Activated CD8-positive, alpha-beta T cell treated with anti-CD3 and anti-CD28 coated beads, Interleukin-2, amount 10 ng/mL, durations not matched to agents 7 days and 5 days (primary cell): ENCODE results near the gene IL18R1. TPM values are rescaled to one million over a fixed set of nuclear protein-coding genes. Genes with fewer than 3 reads are reported as not detected.

ENCODE experiments used
- ATAC-seq: fragments of 150-1000 bp; cut with Tn5 transposase; one replicate; pipeline ENCODE4 v1.10.0; 2021; ENCODE audit warnings: moderate library complexity
- CTCF ChIA-PET: fragments of 350-600 bp; sonication (Branson Sonifier 250); formaldehyde crosslinking; loops from one replicate; lab custom pipeline; 2021; ENCODE audit warnings: antibody characterized with exemption; lab: Charles Lee
- POLR2A ChIA-PET: fragments of 350-600 bp; sonication (Branson Sonifier 250); formaldehyde crosslinking; loops from one replicate; lab custom pipeline; 2021; ENCODE audit warnings: antibody characterized with exemption; lab: Charles Lee
- DNase-seq: peaks from one replicate; pipeline ENCODE4 v3.0.0-alpha.2; 2020
- H3K27ac Mint-ChIP-seq: one replicate; pipeline ENCODE4 v1.8.0; 2021; ENCODE audit warnings: mild to moderate bottlenecking, mixed read lengths
- H3K27me3 Mint-ChIP-seq: one replicate; pipeline ENCODE4 v1.8.0; 2021; ENCODE audit warnings: low read depth, mixed read lengths
- H3K36me3 Mint-ChIP-seq: one replicate; pipeline ENCODE4 v1.8.0; 2021; ENCODE audit warnings: low read depth, mixed read lengths
- H3K4me1 Mint-ChIP-seq: one replicate; pipeline ENCODE4 v1.8.0; 2021; ENCODE audit warnings: low read depth, mixed read lengths
- H3K4me3 Mint-ChIP-seq: one replicate; pipeline ENCODE4 v1.8.0; 2021; ENCODE audit warnings: mild to moderate bottlenecking, mixed read lengths
- H3K9me3 Mint-ChIP-seq: one replicate; pipeline ENCODE4 v1.8.0; 2022; ENCODE audit warnings: mixed read lengths; ENCODE audit not compliant: insufficient read depth
- total RNA-seq, 2 experiments: library from RNA; stranded (reverse); gene quantifications; one replicate each; pipeline ENCODE4 v1.2.3, GENCODE V29; 2021

Gene IL18R1
- total RNA-seq, 2 experiments from 2014 or later, result 50.2 to 53.1 TPM

GRCh38 chr2:102367331-102367971 is 11.9 kb downstream of the IL18R1 start:
- peak; percentile 80 for ATAC-seq
- ChIA-PET POLR2A (interaction anchor here (0.7 to 1.0 kb wide), 3 partner anchors 8 to 51 kb away, joined by 3 to 4 read pairs (median 3); no protein-coding TSS in a partner anchor), CTCF (interaction anchor here (0.6 to 3.0 kb wide), 9 partner anchors 11 to 1353 kb away, joined by 3 to 16 read pairs (median 3); partner anchors contain the start of gene IL18R1)
- H3K36me3 Mint-ChIP-seq, result peaks cover 97% of the 10 kb centered on the region
- no peaks in the 10 kb centered on the region for H3K27me3 Mint-ChIP-seq
- H3K4me1 Mint-ChIP-seq, result peaks cover 55% of the 10 kb centered on the region
- peaks cover 33% of the 10 kb centered on the region for H3K9me3 Mint-ChIP-seq
- DNase-seq, result peak; percentile 50
- H3K27ac Mint-ChIP-seq, result peak overlapping the region; percentile 88
- H3K4me3 Mint-ChIP-seq, result peak overlapping the region; percentile 54

GRCh38 chr2:102368461-102369109 is 13.0 kb downstream of the IL18R1 start:
- POLR2A ChIA-PET, result interaction anchor here (0.7 kb wide), 1 partner anchor 50 kb away, joined by 3 read pairs; no protein-coding TSS in a partner anchor

GRCh38 chr2:102369866-102370265 is 14.3 kb downstream of the IL18R1 start:
- ATAC-seq, result no peak
- no peak for DNase-seq
- POLR2A ChIA-PET, result no interaction called here
- peaks cover 53% of the 10 kb centered on the region for H3K4me1 Mint-ChIP-seq
- CTCF ChIA-PET, result interaction anchor here (0.9 to 3.0 kb wide), 2 partner anchors 68 to 73 kb away, joined by 3 to 16 read pairs; no protein-coding TSS in a partner anchor
- peaks cover 26% of the 10 kb centered on the region for H3K9me3 Mint-ChIP-seq
- no peak overlapping the region for H3K4me3 Mint-ChIP-seq
- H3K27me3 Mint-ChIP-seq, result no peaks in the 10 kb centered on the region
- peaks cover 97% of the 10 kb centered on the region for H3K36me3 Mint-ChIP-seq
- peak overlapping the region; percentile 45 for H3K27ac Mint-ChIP-seq

More at GRCh38 chr2:102368461-102369109, 13.0 kb downstream of the IL18R1 start:
- Mint-ChIP-seq H3K36me3 (peaks cover 97% of the 10 kb centered on the region), H3K27me3 (no peaks in the 10 kb centered on the region), H3K4me3 (no peak overlapping the region), H3K4me1 (peaks cover 55% of the 10 kb centered on the region), H3K9me3 (peaks cover 24% of the 10 kb centered on the region), H3K27ac (peak overlapping the region; percentile 88)
- CTCF ChIA-PET, result interaction anchor here (0.9 to 3.0 kb wide), 8 partner anchors 9 to 128 kb away, joined by 3 to 16 read pairs (median 4); partner anchors contain the start of gene IL18R1
- no peak for DNase-seq
- ATAC-seq, result peak; percentile 15

GRCh38 chr2:102376052-102376591 is 20.5 kb downstream of the IL18R1 start:
- DNase-seq (no peak), ATAC-seq (no peak)
- Mint-ChIP-seq H3K27ac (peak overlapping the region; percentile 12), H3K36me3 (peaks cover 90% of the 10 kb centered on the region), H3K27me3 (no peaks in the 10 kb centered on the region), H3K4me1 (peaks cover 7% of the 10 kb centered on the region), H3K9me3 (peaks cover 26% of the 10 kb centered on the region), H3K4me3 (no peak overlapping the region)
- ChIA-PET POLR2A (interaction anchor here (0.7 kb wide), 1 partner anchor 18 kb away, joined by 3 read pairs; no protein-coding TSS in a partner anchor), CTCF (interaction anchor here (1.3 kb wide), 1 partner anchor 122 kb away, joined by 4 read pairs; no protein-coding TSS in a partner anchor)

GRCh38 chr2:102383722-102384121 is 28.1 kb downstream of the IL18R1 start:
- H3K4me3 Mint-ChIP-seq, result no peak overlapping the region
- POLR2A ChIA-PET, result no interaction called here
- H3K9me3 Mint-ChIP-seq, result peaks cover 25% of the 10 kb centered on the region
- no peak overlapping the region for H3K27ac Mint-ChIP-seq
- H3K4me1 Mint-ChIP-seq, result peaks cover 3% of the 10 kb centered on the region
- ATAC-seq, result no peak
- CTCF ChIA-PET, result interaction anchor here (1.1 to 1.5 kb wide), 5 partner anchors 36 to 130 kb away, joined by 3 read pairs; no protein-coding TSS in a partner anchor
- H3K27me3 Mint-ChIP-seq, result no peaks in the 10 kb centered on the region
- DNase-seq, result no peak
- peaks cover 93% of the 10 kb centered on the region for H3K36me3 Mint-ChIP-seq

- DNase-seq (no peak), ATAC-seq (no peak)
- CTCF ChIA-PET, result interaction anchor here (0.8 to 1.2 kb wide), 2 partner anchors 45 to 145 kb away, joined by 3 read pairs; no protein-coding TSS in a partner anchor
- Mint-ChIP-seq H3K36me3 (peaks cover 92% of the 10 kb centered on the region), H3K4me1 (peaks cover 3% of the 10 kb centered on the region), H3K27ac (no peak overlapping the region), H3K4me3 (no peak overlapping the region), H3K9me3 (peaks cover 25% of the 10 kb centered on the region), H3K27me3 (no peaks in the 10 kb centered on the region)
- POLR2A ChIA-PET, result no interaction called here
These were observed 29.9 kb downstream of the IL18R1 start for GRCh38 chr2:102385522-102385921.

- Mint-ChIP-seq H3K9me3 (peaks cover 25% of the 10 kb centered on the region), H3K27me3 (no peaks in the 10 kb centered on the region), H3K36me3 (peaks cover 89% of the 10 kb centered on the region), H3K4me3 (no peak overlapping the region), H3K4me1 (peaks cover 5% of the 10 kb centered on the region), H3K27ac (no peak overlapping the region)
- ATAC-seq (no peak), DNase-seq (no peak)
- ChIA-PET POLR2A (no interaction called here), CTCF (interaction anchor here (0.8 to 1.2 kb wide), 2 partner anchors 44 to 146 kb away, joined by 3 read pairs; no protein-coding TSS in a partner anchor)
These were observed 30.4 kb downstream of the IL18R1 start for GRCh38 chr2:102386004-102386403.

GRCh38 chr2:102386867-102387541 is 31.4 kb downstream of the IL18R1 start:
- ChIA-PET CTCF (no interaction called here), POLR2A (no interaction called here)
- H3K36me3 Mint-ChIP-seq, result peaks cover 89% of the 10 kb centered on the region
- H3K27me3 Mint-ChIP-seq, result no peaks in the 10 kb centered on the region
- H3K27ac Mint-ChIP-seq, result no peak overlapping the region
- DNase-seq (no peak), ATAC-seq (no peak)
- peaks cover 25% of the 10 kb centered on the region for H3K9me3 Mint-ChIP-seq
- no peak overlapping the region for H3K4me3 Mint-ChIP-seq
- peaks cover 12% of the 10 kb centered on the region for H3K4me1 Mint-ChIP-seq

- peaks cover 86% of the 10 kb centered on the region for H3K36me3 Mint-ChIP-seq
- no peaks in the 10 kb centered on the region for H3K27me3 Mint-ChIP-seq
- ChIA-PET POLR2A (no interaction called here), CTCF (interaction anchor here (1.2 kb wide), 1 partner anchor 56 kb away, joined by 3 read pairs; no protein-coding TSS in a partner anchor)
- H3K27ac Mint-ChIP-seq, result peak overlapping the region; percentile 63
- DNase-seq (no peak), ATAC-seq (no peak)
- H3K9me3 Mint-ChIP-seq, result peaks cover 18% of the 10 kb centered on the region
- peaks cover 9% of the 10 kb centered on the region for H3K4me1 Mint-ChIP-seq
- no peak overlapping the region for H3K4me3 Mint-ChIP-seq
These were observed 32.4 kb downstream of the IL18R1 start for GRCh38 chr2:102387763-102388546.

GRCh38 chr2:102391565-102391964 is 36.0 kb downstream of the IL18R1 start:
- ChIA-PET CTCF (interaction anchor here (1.3 to 1.4 kb wide), 4 partner anchors 24 to 151 kb away, joined by 3 to 5 read pairs (median 4); no protein-coding TSS in a partner anchor), POLR2A (no interaction called here)
- Mint-ChIP-seq H3K4me1 (peaks cover 9% of the 10 kb centered on the region), H3K27me3 (no peaks in the 10 kb centered on the region), H3K9me3 (no peaks in the 10 kb centered on the region), H3K27ac (no peak overlapping the region), H3K4me3 (no peak overlapping the region), H3K36me3 (peaks cover 65% of the 10 kb centered on the region)
- ATAC-seq (no peak), DNase-seq (no peak)
